Caco-2 (cell line): ENCODE data around the gene ARHGAP21. TPM values are rescaled to one million over a fixed set of nuclear protein-coding genes. Genes with fewer than 3 reads are reported as not detected.

Experiments used
- BruUV-seq: library from RNA; stranded (reverse); fragments of 400-500 nt; replicated peaks from 2 replicates; lab custom pipeline; 2021; lab: Mats Ljungman, UMichigan
- CTCF ChIA-PET: fragments of 300-600 bp; sonication (Branson Sonifier 250); formaldehyde crosslinking; loops from one replicate; lab custom pipeline; 2022; ENCODE audit warnings: antibody characterized with exemption; lab: Charles Lee
- POLR2A ChIA-PET: fragments of 300-600 bp; sonication (Branson Sonifier 250); formaldehyde crosslinking; loops from one replicate; lab custom pipeline; 2022; ENCODE audit warnings: antibody characterized with exemption; lab: Charles Lee
- DNase-seq, 2 experiments: peaks; one replicate each; pipeline versions ENCODE4 v3.0.0 to v3.0.0-alpha.2; 2020 to 2022
- H3K27me3 ChIP-seq: replicated peaks from 2 replicates; pipeline ENCODE4 v1.6.0; 2011; ENCODE audit warnings: low read length; ENCODE audit not compliant: control insufficient read depth, insufficient read depth
- H3K36me3 ChIP-seq: 2 replicates; pipeline ENCODE4 v1.5.1; 2011; ENCODE audit warnings: low read length; ENCODE audit not compliant: control insufficient read depth, insufficient read depth
- H3K4me1 ChIP-seq: fragments of 250-450 bp; sonication (Bioruptor Pico); 2 replicates; pipeline ENCODE4 v1.5.1; 2020; ENCODE audit warnings: mild to moderate bottlenecking
- H3K4me3 ChIP-seq: 2 replicates; pipeline ENCODE4 v1.5.1; 2011; ENCODE audit warnings: low read depth, mild to moderate bottlenecking, control low read depth, low read length
- H3K9me3 ChIP-seq: fragments of 250-450 bp; sonication (Bioruptor Pico); 2 replicates; pipeline ENCODE4 v1.5.1; 2020; ENCODE audit warnings: mild to moderate bottlenecking, moderate library complexity
- H3K27ac Mint-ChIP-seq: one replicate; pipeline ENCODE4 v1.8.0; 2022; ENCODE audit warnings: mixed read lengths; ENCODE audit not compliant: unreplicated experiment
- H3K27me3 Mint-ChIP-seq: one replicate; pipeline ENCODE4 v1.8.0; 2022; ENCODE audit warnings: mixed read lengths; ENCODE audit not compliant: insufficient read depth, unreplicated experiment
- H3K36me3 Mint-ChIP-seq: one replicate; pipeline ENCODE4 v1.8.0; 2022; ENCODE audit warnings: mild to moderate bottlenecking, mixed read lengths; ENCODE audit not compliant: insufficient read depth, unreplicated experiment
- H3K4me1 Mint-ChIP-seq: one replicate; pipeline ENCODE4 v1.8.0; 2022; ENCODE audit warnings: low read depth, mixed read lengths; ENCODE audit not compliant: unreplicated experiment
- H3K4me3 Mint-ChIP-seq: one replicate; pipeline ENCODE4 v1.8.0; 2022; ENCODE audit warnings: mild to moderate bottlenecking, moderate library complexity, mixed read lengths; ENCODE audit not compliant: unreplicated experiment
- H3K9me3 Mint-ChIP-seq: one replicate; pipeline ENCODE4 v1.8.0; 2022; ENCODE audit warnings: mixed read lengths; ENCODE audit not compliant: unreplicated experiment
- intact Hi-C: fragments of 100-400 bp; cut with micrococcal nuclease; formaldehyde crosslinking; loops from one replicate; pipeline ENCODE4 v1.10.0; 2022; ENCODE audit not compliant: unreplicated experiment
- total RNA-seq: library from RNA; stranded (reverse); gene quantifications from 2 replicates; pipeline ENCODE4 v1.2.3, GENCODE V29; 2022
- TF ChIP-seq, protein P1 (sequence below), 2 experiments: fragments of 200-600 bp in 1 of 2; IDR thresholded peaks; 1 replicate in 1 of 2; 2 replicates in 1 of 2; pipeline versions ENCODE4 v1.5.1 to v1.8.0; 2011 to 2022; ENCODE audit warnings: antibody characterized with exemption in 1 of 2, control low read depth in 1 of 2, inconsistent platforms in 1 of 2, low read depth in 1 of 2, low read length in 1 of 2, mild to moderate bottlenecking in 1 of 2, moderate library complexity in 1 of 2; ENCODE audit not compliant: insufficient read depth in 1 of 2, severe bottlenecking in 1 of 2, unreplicated experiment in 1 of 2

Gene ARHGAP21
- total RNA-seq, 1 experiment from 2014 or later, result 99.1 TPM

DNA sequence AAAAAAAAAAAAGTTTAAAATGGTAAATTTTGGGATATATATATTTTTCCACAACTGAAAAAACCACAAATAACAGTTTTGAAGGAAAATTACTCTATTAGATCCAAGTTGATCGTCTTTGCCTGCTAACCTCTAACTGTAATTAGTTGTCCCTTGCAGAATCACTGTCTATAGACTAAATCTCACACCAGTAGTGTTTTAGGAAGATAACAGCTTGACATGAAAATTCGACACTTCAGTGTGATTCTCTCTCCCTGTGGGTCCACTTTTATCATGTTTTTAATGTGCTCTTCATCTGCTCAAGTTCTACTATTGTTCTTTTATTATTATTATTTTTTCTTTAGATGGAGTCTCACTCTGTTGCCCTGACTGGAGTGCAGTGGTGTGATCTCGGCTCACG is 24.5 kb upstream of the ARHGAP21 start:
- no peaks in the 10 kb centered on the region for H3K27me3 ChIP-seq
- TF ChIP-seq, protein P1, sequence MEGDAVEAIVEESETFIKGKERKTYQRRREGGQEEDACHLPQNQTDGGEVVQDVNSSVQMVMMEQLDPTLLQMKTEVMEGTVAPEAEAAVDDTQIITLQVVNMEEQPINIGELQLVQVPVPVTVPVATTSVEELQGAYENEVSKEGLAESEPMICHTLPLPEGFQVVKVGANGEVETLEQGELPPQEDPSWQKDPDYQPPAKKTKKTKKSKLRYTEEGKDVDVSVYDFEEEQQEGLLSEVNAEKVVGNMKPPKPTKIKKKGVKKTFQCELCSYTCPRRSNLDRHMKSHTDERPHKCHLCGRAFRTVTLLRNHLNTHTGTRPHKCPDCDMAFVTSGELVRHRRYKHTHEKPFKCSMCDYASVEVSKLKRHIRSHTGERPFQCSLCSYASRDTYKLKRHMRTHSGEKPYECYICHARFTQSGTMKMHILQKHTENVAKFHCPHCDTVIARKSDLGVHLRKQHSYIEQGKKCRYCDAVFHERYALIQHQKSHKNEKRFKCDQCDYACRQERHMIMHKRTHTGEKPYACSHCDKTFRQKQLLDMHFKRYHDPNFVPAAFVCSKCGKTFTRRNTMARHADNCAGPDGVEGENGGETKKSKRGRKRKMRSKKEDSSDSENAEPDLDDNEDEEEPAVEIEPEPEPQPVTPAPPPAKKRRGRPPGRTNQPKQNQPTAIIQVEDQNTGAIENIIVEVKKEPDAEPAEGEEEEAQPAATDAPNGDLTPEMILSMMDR (IDR thresholded peaks at IDR 0.05; ENCODE audit: insufficient read depth in 1 of 2, low read depth in 1 of 2, low read length in 1 of 2, severe bottlenecking in 1 of 2, unreplicated experiment in 1 of 2), result no peak
- Mint-ChIP-seq H3K27me3 (no peaks in the 10 kb centered on the region), H3K4me1 (no peaks in the 10 kb centered on the region), H3K4me3 (no peak overlapping the region), H3K9me3 (no peaks in the 10 kb centered on the region), H3K36me3 (no peaks in the 10 kb centered on the region), H3K27ac (no peak overlapping the region)
- CTCF ChIA-PET, result no interaction called here
- DNase-seq, result no peak
- POLR2A ChIA-PET, result interaction anchor here (0.6 kb wide), 1 partner anchor 371 kb away, joined by 3 read pairs; no protein-coding TSS in a partner anchor
- intact Hi-C loops, result loop anchor here (2.0 kb wide), 1 partner anchor 15 kb away; no protein-coding TSS in a partner anchor
- no peaks in the 10 kb centered on the region for H3K36me3 ChIP-seq
- H3K9me3 ChIP-seq, result no peaks in the 10 kb centered on the region
- no peaks in the 10 kb centered on the region for H3K4me1 ChIP-seq
- no TSS peak for BruUV-seq
- H3K4me3 ChIP-seq, result no peak overlapping the region

DNA sequence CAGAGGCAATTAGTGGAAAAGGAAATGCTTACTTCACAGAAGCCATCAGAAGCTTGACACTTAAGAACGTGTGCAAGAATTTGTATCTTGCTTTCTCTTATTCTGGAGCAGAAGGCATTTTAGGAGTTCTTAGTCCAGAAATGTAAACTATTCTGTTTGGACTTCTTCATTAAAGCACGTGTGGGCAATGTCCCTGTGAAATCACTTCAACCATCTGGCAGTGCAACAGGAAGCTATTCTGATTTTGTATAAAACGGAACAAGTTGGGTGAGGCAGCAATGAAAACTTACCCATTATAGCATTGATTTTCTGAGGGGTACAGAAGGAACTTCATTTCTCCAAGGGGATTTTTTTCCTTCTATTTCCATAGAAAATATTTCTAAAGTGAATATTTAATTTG is 21.3 kb upstream of the ARHGAP21 start:
- no peak for DNase-seq
- Histone ChIP-seq H3K27me3 (no peaks in the 10 kb centered on the region), H3K9me3 (peaks cover 4% of the 10 kb centered on the region; the same call in 1 of the 2 replicates), H3K4me1 (no peaks in the 10 kb centered on the region), H3K36me3 (no peaks in the 10 kb centered on the region), H3K4me3 (no peak overlapping the region)
- no TSS peak for BruUV-seq
- Mint-ChIP-seq H3K4me3 (no peak overlapping the region), H3K36me3 (no peaks in the 10 kb centered on the region), H3K27ac (no peak overlapping the region), H3K9me3 (no peaks in the 10 kb centered on the region), H3K27me3 (no peaks in the 10 kb centered on the region), H3K4me1 (no peaks in the 10 kb centered on the region)
- TF ChIP-seq, protein P1 (IDR thresholded peaks at IDR 0.05; ENCODE audit: insufficient read depth in 1 of 2, low read depth in 1 of 2, low read length in 1 of 2, severe bottlenecking in 1 of 2, unreplicated experiment in 1 of 2), result no peak
- CTCF ChIA-PET, result no interaction called here
- intact Hi-C loops, result no loop called here
- POLR2A ChIA-PET, result no interaction called here

DNA sequence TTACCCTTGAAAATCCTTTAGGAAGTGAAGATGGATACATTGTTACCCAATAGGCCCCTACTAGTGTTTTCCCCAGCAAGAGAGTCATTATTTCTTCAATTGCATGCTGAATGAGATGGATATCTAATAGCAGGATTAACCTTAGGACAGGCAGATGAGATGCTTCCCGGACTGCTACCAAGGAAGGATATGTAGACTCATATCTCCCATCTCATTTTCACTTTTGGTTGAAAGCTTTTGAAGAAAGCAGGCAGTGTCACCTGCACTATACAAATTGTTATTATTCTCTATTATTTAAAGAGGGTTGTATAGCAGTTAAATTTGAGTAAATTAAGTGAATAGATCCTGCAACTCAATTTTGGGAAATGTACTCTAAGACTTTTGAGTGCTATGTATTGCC is 17.0 kb upstream of the ARHGAP21 start:
- Mint-ChIP-seq H3K36me3 (no peaks in the 10 kb centered on the region), H3K27ac (no peak overlapping the region), H3K4me1 (peaks cover 7% of the 10 kb centered on the region), H3K27me3 (no peaks in the 10 kb centered on the region), H3K4me3 (no peak overlapping the region), H3K9me3 (no peaks in the 10 kb centered on the region)
- Histone ChIP-seq H3K4me3 (no peak overlapping the region), H3K4me1 (peaks cover 8% of the 10 kb centered on the region), H3K27me3 (no peaks in the 10 kb centered on the region), H3K9me3 (peaks cover 4% of the 10 kb centered on the region; the same call in 1 of the 2 replicates), H3K36me3 (no peaks in the 10 kb centered on the region)
- POLR2A ChIA-PET, result no interaction called here
- CTCF ChIA-PET, result no interaction called here
- intact Hi-C loops, result no loop called here
- TF ChIP-seq, protein P1 (IDR thresholded peaks at IDR 0.05; ENCODE audit: insufficient read depth in 1 of 2, low read depth in 1 of 2, low read length in 1 of 2, severe bottlenecking in 1 of 2, unreplicated experiment in 1 of 2), result no peak
- BruUV-seq, result no TSS peak
- DNase-seq, result no peak
